K562 (cell line): ENCODE results near the gene GOLIM4. TPM values are rescaled to one million over a fixed set of nuclear protein-coding genes. Genes with fewer than 3 reads are reported as not detected.

Experiments
- ATAC-seq: fragments of 200-7000 bp; cut with Tn5 transposase; 3 replicates; pipeline ENCODE4 v1.9.1; 2020; ENCODE audit warnings: moderate library complexity
- BruUV-seq: library from RNA; stranded (reverse); fragments of 400-500 nt; replicated peaks from 2 replicates; lab custom pipeline; 2021; lab: Mats Ljungman, UMichigan
- CTCF ChIA-PET: fragments of 300-600 bp; formaldehyde crosslinking; extraction: SDS; loops from one replicate; lab custom pipeline; 2021; ENCODE audit warnings: low intra/inter-chr PET ratio; lab: Yijun Ruan, JAX
- POLR2A ChIA-PET: fragments of 300-600, 350-650 bp; sonication (Branson Sonifier 250); formaldehyde crosslinking; extraction: SDS; loops from one replicate; lab custom pipeline; 2021; ENCODE audit warnings: antibody characterized with exemption, inconsistent platforms; lab: Yijun Ruan, JAX
- DNase-seq, 4 experiments: peaks; one replicate each; pipeline versions ENCODE4 v3.0.0 to v3.0.0-alpha.2; 2011 to 2018; ENCODE audit warnings: low spot score in 3 of 4, mixed read lengths in 3 of 4; ENCODE audit errors: extremely low read depth in 1 of 4
- FAIRE-seq: peaks from 2 replicates; lab custom pipeline; 2011; peaks lifted over from hg19 to GRCh38; lab: Jason Lieb, UNC
- H2AFZ ChIP-seq: 2 replicates; pipeline ENCODE4 v1.6.0; 2011; ENCODE audit warnings: low read depth, low read length, control low read depth, inconsistent platforms
- H3K27ac ChIP-seq: fragments of 200-600 bp; 3 replicates; pipeline ENCODE4 v1.8.0; 2011; ENCODE audit warnings: low read depth, mild to moderate bottlenecking, control low read depth, inconsistent platforms, low read length, moderate library complexity, mixed read lengths; ENCODE audit errors: extremely low read depth
- H3K27me3 ChIP-seq, 2 experiments: fragments of 300-600 bp in 1 of 2; 2 replicates in 1 of 2; 3 replicates in 1 of 2; pipeline versions ENCODE4 v1.6.0 to v1.8.0; 2011; ENCODE audit warnings: inconsistent platforms in 2 of 2, low read length in 2 of 2, mild to moderate bottlenecking in 1 of 2, mixed read lengths in 1 of 2, moderate library complexity in 1 of 2; ENCODE audit not compliant: control insufficient read depth in 2 of 2, insufficient read depth in 2 of 2
- H3K36me3 ChIP-seq: fragments of 300-600 bp; 3 replicates; pipeline ENCODE4 v1.8.0; 2011; ENCODE audit warnings: mild to moderate bottlenecking, low read length, inconsistent platforms; ENCODE audit not compliant: control insufficient read depth, insufficient read depth
- H3K4me1 ChIP-seq, 2 experiments: fragments of 200-600 bp in 1 of 2; replicated peaks in 1 of 2; 2 replicates in 1 of 2; 3 replicates in 1 of 2; pipeline versions ENCODE4 v1.5.1 to v1.8.0; 2011; ENCODE audit warnings: inconsistent platforms in 2 of 2, low read length in 2 of 2, mild to moderate bottlenecking in 1 of 2, mixed read lengths in 1 of 2, moderate library complexity in 1 of 2; ENCODE audit not compliant: control insufficient read depth in 2 of 2, insufficient read depth in 2 of 2
- H3K4me2 ChIP-seq: 2 replicates; pipeline ENCODE4 v1.6.1; 2011; ENCODE audit warnings: low read length, control low read depth, inconsistent platforms, mixed read lengths; ENCODE audit not compliant: insufficient read depth
- H3K4me3 ChIP-seq: fragments of 200-600 bp; sonication (generic), shearing (Covaris generic); 2 replicates; pipeline ENCODE4 v1.5.1; 2016; ENCODE audit warnings: control low read depth, inconsistent platforms
- H3K79me2 ChIP-seq: fragments of 200-600 bp; 3 replicates; pipeline ENCODE4 v1.8.0; 2011; ENCODE audit warnings: low read length, inconsistent platforms; ENCODE audit not compliant: control insufficient read depth, insufficient read depth
- H3K9ac ChIP-seq, 2 experiments: 2 replicates each; pipeline versions ENCODE4 v1.6.0 to v1.6.1; 2011; ENCODE audit warnings: low read depth in 2 of 2, low read length in 2 of 2, control low read depth in 1 of 2, inconsistent platforms in 1 of 2, mild to moderate bottlenecking in 1 of 2, mixed read lengths in 1 of 2; ENCODE audit not compliant: insufficient read depth in 1 of 2
- H3K9me1 ChIP-seq: one replicate; pipeline ENCODE4 v1.6.0; 2011; ENCODE audit warnings: inconsistent platforms, mild to moderate bottlenecking, low read length, moderate library complexity; ENCODE audit not compliant: control insufficient read depth, insufficient read depth
- H3K9me3 ChIP-seq: replicated peaks from 2 replicates; pipeline ENCODE4 v1.5.1; 2011; ENCODE audit warnings: low read depth, low read length, inconsistent platforms; ENCODE audit not compliant: control insufficient read depth, insufficient read depth
- H4K20me1 ChIP-seq: replicated peaks from 2 replicates; pipeline ENCODE4 v1.6.1; 2011; ENCODE audit warnings: low read length, inconsistent platforms, mixed read lengths; ENCODE audit not compliant: control insufficient read depth, insufficient read depth
- E2F1 ChIP-seq: sonication (generic); formaldehyde crosslinking; IDR thresholded peaks from 2 replicates; pipeline ENCODE4 v1.8.1; 2023; ENCODE audit warnings: mild to moderate bottlenecking, missing genetic modification reagents, moderate library complexity
- LCOR ChIP-seq: sonication (generic); formaldehyde crosslinking; IDR thresholded peaks from 2 replicates; pipeline ENCODE4 v1.8.0; 2022; ENCODE audit warnings: mild to moderate bottlenecking, missing genetic modification reagents
- NCOA1 ChIP-seq: fragments of 450-650 bp; IDR thresholded peaks from 2 replicates; pipeline ENCODE4 v1.6.1; 2016; ENCODE audit warnings: low read depth
- POLR2A ChIP-seq: fragments of 450-650 bp; conservative IDR thresholded peaks from 2 replicates; pipeline ENCODE4 v1.6.1; 2016
- RBM14 ChIP-seq: fragments of 200-400 bp; formaldehyde crosslinking; IDR thresholded peaks from 2 replicates; pipeline ENCODE4 v1.6.1; 2018; ENCODE audit warnings: low read depth, mild to moderate bottlenecking, low read length, moderate library complexity, borderline replicate concordance; ENCODE audit not compliant: insufficient read depth
- ZNF174 ChIP-seq: fragments of 250-450 bp; sonication (Bioruptor Pico); IDR thresholded peaks from 2 replicates; pipeline ENCODE4 v1.4.0; 2020; ENCODE audit warnings: mild to moderate bottlenecking
- ZNF274 ChIP-seq: IDR thresholded peaks from 2 replicates; pipeline ENCODE4 v1.6.1; 2011; ENCODE audit warnings: low read depth, mild to moderate bottlenecking, low read length, moderate library complexity, borderline replicate concordance
- ZNF431 ChIP-seq: sonication (generic); formaldehyde crosslinking; IDR thresholded peaks from 2 replicates; pipeline ENCODE4 v1.8.0; 2022; ENCODE audit warnings: mild to moderate bottlenecking, missing genetic modification reagents
- in situ Hi-C: fragments of 300-500 bp; cut with MboI; formaldehyde crosslinking; loops from 4 replicates; pipeline ENCODE4 v1.15.0; 2018; ENCODE audit warnings: inconsistent platforms, mixed read lengths
- intact Hi-C: fragments of 100-400 bp; cut with micrococcal nuclease; formaldehyde crosslinking; loops from 2 replicates; pipeline ENCODE4 v1.14.2; 2022
- polyA plus RNA-seq, 8 experiments: library from polyadenylated mRNA; depleted of rRNA in 4 of 8; stranded (reverse) in 5 of 8; unstranded in 3 of 8; fragments of >200 nt; fragmentation: Nextera tagmentation in 2 of 8; fragmentation: Illumina TruSeq in 1 of 8; extraction: Ambion mirVana in 2 of 8; extraction: Trizol in 1 of 8; gene quantifications; 2 replicates each; pipeline versions ENCODE4 v1.2.1 to v1.2.3, GENCODE V29; 2011 to 2014; ENCODE audit warnings: inconsistent platforms in 1 of 8, missing spikeins in 1 of 8
- total RNA-seq, 7 experiments: library from RNA; depleted of rRNA in 6 of 7; stranded (reverse); fragments of >200 nt in 6 of 7; fragmentation: Illumina TruSeq in 2 of 7; extraction: Trizol in 2 of 7; gene quantifications; 2 replicates each; pipeline versions ENCODE4 v1.2.1 to v1.2.3, GENCODE V29; 2011 to 2021; ENCODE audit warnings: low replicate concordance in 1 of 7

The GOLIM4 gene
- total and polyA plus RNA-seq, 9 of the 15 experiments (the other 6 are each of a cell fraction or from before 2014, with no cell fraction given), result 9.3 to 39.4 (median 31.0) TPM

- H3K79me2 ChIP-seq, result peaks cover 64% of the 10 kb centered on the region
These were observed 28.8 kb downstream of the GOLIM4 start for GRCh38 chr3:168066882-168067281.

More at GRCh38 chr3:168066882-168067281, 28.8 kb downstream of the GOLIM4 start:
- Histone ChIP-seq H3K4me2 (no peak overlapping the region), H3K4me1 (no peaks in the 10 kb centered on the region; a peak in 1 of 5 replicates), H3K27me3 (no peaks in the 10 kb centered on the region), H3K9ac (no peak overlapping the region), H2AFZ (no peak overlapping the region), H3K9me3 (no peaks in the 10 kb centered on the region), H3K9me1 (no peaks in the 10 kb centered on the region), H3K4me3 (no peak overlapping the region), H3K27ac (no peak overlapping the region), H3K36me3 (peaks cover 5% of the 10 kb centered on the region; the same call in 2 of the 3 replicates), H4K20me1 (no peaks in the 10 kb centered on the region)
- in situ Hi-C loops (no loop called here), intact Hi-C loops (no loop called here)
- DNase-seq (no peak), ATAC-seq (no peak), FAIRE-seq (no peak)
- ChIA-PET CTCF (no interaction called here), POLR2A (no interaction called here)
- BruUV-seq, result no TSS peak
- no peak for TF ChIP-seq NCOA1
- TF ChIP-seq E2F1 (CRISPR knock-in tag), result no peak
- no peak for TF ChIP-seq ZNF274
- no peak for TF ChIP-seq ZNF174 (CRISPR knock-in tag)
- no peak for TF ChIP-seq POLR2A
- no peak for TF ChIP-seq ZNF431
- no peak for TF ChIP-seq RBM14
- no peak for TF ChIP-seq LCOR (CRISPR knock-in tag)
